Dedifferentiated amniotic fluid mesenchymal stem cell (primary cell): ENCODE data around the gene DES.
A peak's percentile ranks its signal among the peaks of the same experiment; 100 is the strongest.
"Not testable (repeated sequence)": the region's sequence is repeated elsewhere in the genome, so short reads cannot be mapped to it uniquely, and the experiment has no call there.

Experiments
- DNase-seq: peaks from one replicate; pipeline ENCODE4 v3.0.0-alpha.2; 2016; ENCODE audit errors: extremely low spot score

DES gene

DNA sequence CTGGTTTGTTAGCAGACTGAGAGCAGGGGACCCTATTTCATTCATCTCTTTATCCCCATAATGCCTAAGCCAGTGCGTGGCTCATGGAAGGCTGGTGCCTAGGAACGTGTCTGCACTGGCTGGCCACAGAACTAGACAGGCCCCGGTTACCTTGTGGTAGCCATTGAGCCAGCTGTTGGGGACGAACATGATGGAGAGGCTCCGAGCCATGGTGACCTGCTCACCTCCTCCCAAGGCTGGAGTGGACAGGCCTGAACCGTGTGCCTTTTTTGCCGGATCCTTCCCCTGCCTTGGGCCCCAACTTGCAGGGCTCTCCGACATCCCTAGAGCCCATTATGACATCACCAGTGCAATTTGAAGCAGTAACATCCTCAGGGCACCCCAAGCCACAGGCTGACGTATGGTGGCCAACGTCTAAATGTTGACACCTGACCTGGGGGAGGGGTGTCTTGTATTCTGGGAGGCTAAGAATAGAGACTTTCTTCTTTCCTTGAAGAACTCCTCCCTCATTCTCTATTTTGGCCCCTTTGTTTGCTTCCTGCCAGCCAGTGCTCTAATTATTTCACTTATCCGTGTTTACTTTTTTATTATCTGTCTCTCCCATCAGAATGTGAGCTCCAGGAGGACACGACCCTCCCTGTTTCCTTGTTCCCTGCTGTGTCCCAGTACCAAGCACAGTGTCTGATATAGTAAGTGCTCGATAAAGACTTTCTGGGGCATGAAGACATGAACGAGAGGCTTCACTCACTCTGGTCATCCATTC, 18.3 kb upstream of the DES start:
- DNase-seq, result no peak

- no peak for DNase-seq
Observed at GRCh38 chr2:219400562-219400961, 17.6 kb upstream of the DES start.

GRCh38 chr2:219401606-219402005, 16.6 kb upstream of the DES start:
- no peak for DNase-seq

GRCh38 chr2:219402665-219403515, 15.3 kb upstream of the DES start:
- DNase-seq, result peak; percentile 91

DNA sequence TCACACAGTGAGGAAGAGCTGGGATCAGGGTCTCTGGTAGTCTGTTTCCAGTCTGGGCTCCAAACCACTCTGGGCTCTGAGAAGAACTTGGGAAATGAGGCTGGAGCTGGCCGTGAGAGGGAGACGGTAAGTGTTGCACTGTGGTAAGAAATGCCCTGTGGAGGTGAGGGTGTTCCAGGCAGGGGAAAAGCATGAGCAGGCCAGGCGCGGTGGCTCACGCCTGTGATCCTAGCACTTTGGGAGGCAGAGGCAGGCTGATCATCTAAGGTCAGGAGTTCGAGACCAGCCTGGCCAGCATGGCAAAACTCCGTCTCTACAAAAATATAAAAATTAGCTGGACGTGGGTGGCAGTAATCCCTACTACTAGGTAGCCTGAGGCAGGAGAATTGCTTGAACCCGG, 14.3 kb upstream of the DES start:
- DNase-seq, result no peak

DNA sequence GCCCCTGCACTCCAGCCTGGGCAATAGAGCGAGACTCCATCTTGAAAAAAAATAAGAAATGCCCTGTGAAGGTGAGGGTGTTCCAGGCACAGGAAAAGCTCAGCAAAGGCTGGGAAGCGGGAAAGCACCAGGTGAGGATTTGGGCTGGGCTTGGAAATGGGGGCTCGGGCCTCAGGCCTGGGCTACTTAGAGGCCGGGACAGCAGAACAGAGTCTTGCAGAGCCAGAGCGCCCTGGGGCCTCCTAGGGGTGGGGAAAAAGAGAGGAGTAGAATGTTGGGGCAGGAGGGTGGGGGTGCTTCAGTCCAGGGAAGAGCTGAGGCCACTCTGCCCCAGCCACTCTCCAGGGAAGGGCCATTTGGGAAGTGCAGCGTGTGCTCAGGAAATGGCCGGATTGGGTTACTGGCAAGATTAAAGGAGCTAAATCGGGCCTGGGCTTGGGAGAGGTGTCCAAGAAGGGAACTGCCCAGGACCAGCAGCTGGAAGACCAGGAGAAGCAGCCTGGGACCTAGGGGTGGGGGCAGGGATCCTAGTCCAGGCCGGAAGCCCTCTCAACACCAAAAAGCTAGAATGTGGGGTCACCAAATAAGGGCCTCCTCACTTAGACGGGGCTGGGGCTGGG, 13.8 kb upstream of the DES start:
- no peak for DNase-seq

GRCh38 chr2:219404954-219405353, 13.2 kb upstream of the DES start:
- DNase-seq, result no peak

DNA sequence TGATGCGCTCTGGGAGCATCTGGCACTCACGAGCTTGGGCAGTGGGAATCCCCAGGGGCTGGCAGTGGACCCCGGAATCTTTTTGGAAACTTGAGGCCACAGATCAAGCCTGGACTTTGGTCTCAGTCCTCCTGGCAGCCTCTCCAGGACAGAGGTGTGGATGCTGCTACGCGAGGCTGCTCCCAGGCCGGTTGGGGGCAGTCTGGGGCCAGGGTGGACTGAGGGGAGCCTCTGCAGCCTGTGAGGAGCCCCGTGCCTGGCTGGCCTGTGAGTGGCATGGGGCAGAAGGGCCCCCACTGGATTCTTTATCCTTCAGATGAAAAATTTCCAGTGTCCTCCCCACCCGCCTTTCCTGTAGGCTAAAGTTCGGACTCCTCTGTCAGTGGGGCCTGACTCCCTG, 12.7 kb upstream of the DES start:
- DNase-seq, result no peak

DNA sequence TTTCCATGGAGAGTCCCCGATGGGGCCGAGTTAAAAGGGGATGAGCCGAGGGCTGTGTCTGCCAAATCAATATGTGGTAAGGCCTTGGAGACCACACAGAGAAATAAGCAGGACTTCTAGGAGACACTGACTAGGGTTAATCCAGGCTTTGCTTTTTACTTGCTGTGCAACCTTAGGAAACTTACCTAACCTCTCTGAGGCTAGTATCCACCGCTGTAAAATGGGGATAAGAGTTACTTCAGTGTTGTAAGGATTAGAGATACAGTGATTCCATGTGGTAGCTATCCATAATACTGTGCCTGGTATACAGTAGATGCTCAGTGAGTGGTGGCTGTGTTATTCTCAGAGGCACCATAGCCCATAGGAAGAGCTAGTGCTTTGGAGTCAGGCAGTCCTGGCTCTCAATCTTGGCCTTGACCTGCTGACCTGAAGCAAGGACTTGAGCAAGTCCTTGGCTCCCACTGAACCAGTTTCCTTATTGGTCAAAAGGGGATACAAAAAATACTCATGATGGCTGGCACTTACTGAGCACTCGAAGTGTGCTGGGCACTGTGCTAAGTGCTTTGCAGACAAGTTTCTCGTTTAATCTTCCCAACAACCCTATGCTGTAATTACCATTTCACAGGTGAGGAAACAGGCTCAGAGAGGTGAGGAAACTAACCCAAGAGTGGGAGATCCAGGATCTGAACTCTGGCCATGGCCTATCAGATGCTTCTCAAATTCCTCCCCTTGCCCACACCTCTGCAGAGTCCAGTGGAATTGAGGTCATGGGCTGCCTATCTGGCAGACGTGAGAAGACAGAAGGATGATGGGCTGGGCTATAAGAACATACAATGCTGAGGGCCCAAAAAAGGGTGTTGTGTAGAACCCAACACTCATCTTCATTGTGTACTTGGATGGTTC, 12.0 kb upstream of the DES start:
- DNase-seq, result no peak

DNA sequence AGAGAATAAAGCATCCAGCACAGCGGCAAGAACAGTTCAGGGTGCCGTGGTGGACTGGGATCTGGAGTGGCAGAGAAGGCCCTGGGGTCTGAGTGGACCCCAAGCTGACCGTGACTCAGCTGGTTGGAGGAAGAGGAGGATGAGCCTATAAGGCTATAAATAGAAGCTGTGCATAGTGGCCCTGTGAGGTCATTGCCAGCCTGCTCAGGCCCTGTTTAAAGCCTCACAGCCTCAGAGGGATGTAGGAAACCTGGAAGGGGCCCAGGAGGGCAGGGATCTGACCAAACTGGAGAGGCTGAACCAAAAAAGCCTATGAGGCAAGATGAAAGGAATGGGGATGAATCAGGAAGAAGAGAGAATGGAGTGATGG, 11.3 kb upstream of the DES start:
- DNase-seq, result peak; percentile 93

- DNase-seq, result not testable (repeated sequence)
Observed at GRCh38 chr2:219407343-219407742, 10.8 kb upstream of the DES start.

DNA sequence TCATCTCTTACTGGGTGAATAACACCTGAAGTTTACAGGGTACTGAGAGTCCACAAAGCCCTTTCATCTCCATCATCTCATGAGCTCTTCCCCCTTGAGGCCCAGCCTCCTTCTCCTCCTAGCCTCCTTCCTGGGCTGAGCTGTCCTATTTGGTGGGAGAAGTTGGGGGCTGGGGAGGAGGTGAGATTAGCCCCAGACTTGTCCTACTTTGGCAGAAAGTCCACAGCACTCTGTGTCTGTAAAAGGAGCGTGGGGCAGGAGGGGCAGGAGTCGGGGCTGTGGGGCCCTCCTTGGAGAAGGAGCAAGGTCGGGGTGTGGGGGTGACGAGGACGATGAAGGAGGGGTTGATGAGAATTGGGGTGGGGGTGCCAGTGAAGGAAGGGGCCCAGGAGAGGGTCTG, 10.0 kb upstream of the DES start:
- no peak for DNase-seq

GRCh38 chr2:219408631-219409030, 9.5 kb upstream of the DES start:
- no peak for DNase-seq

GRCh38 chr2:219409619-219410018, 8.6 kb upstream of the DES start:
- no peak for DNase-seq

GRCh38 chr2:219410390-219410789, 7.8 kb upstream of the DES start:
- no peak for DNase-seq

GRCh38 chr2:219414857-219415256, 3.3 kb upstream of the DES start:
- DNase-seq, result no peak

- no peak for DNase-seq
Observed at GRCh38 chr2:219415580-219416234, 2.5 kb upstream of the DES start.

DNA sequence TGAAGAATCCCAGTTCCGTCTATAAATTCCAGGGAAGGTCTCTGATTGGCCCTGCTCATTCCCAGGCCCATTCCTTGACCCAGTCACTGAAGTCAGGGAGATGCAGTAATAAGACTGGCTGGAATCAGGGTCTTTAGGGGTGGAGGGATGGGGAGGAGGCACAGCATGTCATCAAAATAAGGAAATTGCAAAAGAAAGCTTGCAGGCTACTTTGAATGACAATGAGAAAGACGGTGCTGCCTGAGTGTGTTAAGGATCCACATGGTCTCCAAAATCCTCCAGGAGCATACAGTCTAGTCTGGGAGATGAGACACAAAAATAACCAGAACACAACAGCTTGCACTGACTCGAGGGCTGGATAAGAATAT, 2.0 kb upstream of the DES start:
- no peak for DNase-seq

- no peak for DNase-seq
Observed at GRCh38 chr2:219416938-219417337, 1.2 kb upstream of the DES start.

DNA sequence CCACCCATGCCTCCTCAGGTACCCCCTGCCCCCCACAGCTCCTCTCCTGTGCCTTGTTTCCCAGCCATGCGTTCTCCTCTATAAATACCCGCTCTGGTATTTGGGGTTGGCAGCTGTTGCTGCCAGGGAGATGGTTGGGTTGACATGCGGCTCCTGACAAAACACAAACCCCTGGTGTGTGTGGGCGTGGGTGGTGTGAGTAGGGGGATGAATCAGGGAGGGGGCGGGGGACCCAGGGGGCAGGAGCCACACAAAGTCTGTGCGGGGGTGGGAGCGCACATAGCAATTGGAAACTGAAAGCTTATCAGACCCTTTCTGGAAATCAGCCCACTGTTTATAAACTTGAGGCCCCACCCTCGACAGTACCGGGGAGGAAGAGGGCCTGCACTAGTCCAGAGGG, 803 bp upstream of the DES start:
- no peak for DNase-seq

DNA sequence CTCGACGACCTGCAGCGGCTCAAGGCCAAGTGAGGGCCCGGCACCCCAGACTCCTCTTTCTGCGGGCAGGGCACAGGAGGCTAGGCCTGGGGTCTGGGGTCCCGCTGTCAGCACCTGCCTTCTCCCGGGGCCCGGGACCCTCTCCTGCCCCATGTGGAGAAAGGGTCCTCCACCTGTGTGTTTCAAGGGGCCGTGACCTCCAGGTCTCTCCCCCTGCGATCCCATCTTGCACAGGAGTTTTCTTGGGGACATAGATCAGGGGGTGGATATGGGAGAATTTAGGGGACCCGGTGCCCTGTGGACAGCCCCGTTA, 791 bp downstream of the DES start:
- DNase-seq, result no peak
